GM21360 (cell line): ENCODE results near the gene PTCRA.
"Not testable (repeated sequence)": the region's sequence is repeated elsewhere in the genome, so short reads cannot be mapped to it uniquely, and the experiment has no call there.

Source experiments
- ATAC-seq: cut with Tn5 transposase; IDR thresholded peaks from one replicate; pipeline ENCODE4 v1.9.1; 2021; ENCODE audit warnings: mild to moderate bottlenecking, moderate library complexity; ENCODE audit not compliant: unreplicated experiment

PTCRA gene

GRCh38 chr6:42902429-42903263 lies 13.2 kb upstream of the PTCRA start:
- ATAC-seq: not testable (repeated sequence)

DNA sequence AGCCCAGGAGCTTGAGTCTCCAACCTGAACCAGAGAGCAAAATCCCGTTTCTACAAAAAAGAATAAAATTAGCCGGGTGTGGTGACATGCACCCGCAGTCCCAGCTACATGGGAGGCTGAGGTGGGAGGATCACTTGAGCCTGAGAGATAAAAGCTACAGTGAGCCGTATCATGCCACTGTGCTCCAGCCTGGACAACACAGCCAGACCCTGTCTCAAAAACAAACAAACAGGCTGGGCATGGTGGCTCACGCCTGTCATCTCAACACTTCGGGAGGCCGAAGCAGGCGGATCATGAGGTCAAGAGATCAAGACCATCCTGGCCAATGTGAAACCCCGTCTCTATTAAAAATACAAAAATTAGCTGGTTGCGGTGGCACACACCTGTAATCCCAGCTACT lies 11.4 kb upstream of the PTCRA start:
- no peak for ATAC-seq

DNA sequence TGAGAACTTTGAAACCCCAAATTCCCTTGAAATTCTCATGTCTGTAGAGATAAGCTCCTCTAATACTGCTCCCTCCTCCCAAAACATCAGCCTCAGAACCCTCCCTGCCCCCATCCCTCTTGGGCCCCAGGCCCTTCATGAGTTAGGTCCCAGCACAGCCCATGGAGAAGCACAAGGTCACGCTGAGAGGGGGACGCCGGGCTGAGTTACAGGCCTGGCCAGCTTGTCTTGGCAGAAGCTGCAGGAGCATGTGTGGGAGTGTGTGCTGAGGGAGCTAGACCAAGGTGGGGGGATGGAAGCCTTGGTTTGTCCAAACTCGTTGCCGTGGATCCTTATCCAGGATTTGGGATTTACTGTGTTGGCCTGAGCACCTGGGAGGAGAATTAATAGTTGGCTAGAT lies 8.5 kb upstream of the PTCRA start:
- no peak for ATAC-seq

- ATAC-seq: no peak
Observed at GRCh38 chr6:42909835-42910234, 6.0 kb upstream of the PTCRA start.

DNA sequence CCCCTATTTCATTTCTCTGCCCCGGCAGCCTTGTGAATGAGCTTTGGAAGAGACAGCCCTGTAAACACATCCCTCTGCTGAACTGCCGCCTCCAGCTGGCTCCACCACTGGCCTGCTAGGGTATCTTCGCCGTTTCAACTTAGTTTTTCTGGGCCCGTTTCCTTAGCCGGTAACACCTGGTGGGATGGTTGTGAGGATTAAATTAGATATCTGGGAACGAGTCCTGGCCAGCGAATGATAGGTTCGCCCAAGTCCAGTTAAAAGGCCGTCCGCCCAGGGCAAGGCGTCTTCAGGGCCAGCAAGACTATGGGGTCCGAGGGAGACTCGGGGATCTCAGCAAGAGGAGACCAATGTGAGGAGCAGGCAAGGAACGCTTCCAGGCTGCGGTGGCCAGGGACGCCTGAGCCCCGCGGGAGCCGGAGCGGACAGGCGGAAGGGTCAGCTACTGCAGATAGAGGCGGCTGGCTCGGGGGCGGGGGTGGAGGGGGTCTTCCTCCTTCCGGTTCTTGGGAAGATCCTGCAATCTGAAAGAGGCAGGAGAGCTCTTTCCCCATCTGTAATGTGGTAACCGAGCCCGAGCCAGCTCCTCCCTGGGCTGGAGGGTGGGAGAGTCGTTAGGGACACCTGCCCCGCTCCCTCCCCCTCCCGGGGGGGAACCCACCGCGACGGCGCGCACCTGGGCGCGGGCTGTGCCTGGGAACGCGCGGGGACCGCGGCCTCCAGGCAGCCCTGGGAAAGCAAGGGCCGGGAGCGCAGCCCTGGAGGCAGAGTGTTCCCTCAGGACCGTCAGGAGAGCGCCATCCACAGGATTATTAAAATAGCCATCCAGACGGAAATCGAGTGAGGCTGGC lies 4.5 kb upstream of the PTCRA start:
- no peak for ATAC-seq

DNA sequence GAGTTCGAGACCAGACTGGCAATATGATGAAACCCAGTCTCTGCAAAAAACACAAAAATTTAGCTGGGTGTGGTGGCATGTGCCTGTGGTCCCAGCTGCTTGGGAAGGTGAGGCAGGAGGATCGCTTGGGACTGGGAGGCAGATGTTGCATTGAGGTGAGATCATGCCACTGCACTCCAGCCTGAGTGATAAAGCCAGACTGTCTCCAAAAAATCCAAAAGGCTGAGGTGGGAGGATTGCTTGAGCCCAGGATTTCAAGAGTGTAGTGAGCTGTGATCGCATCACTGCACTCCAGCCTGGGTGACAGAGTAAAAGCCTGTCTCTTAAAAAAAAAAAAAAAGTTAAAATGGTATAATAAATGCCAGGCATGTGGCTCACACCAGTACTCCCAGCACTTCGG lies 1.3 kb upstream of the PTCRA start:
- ATAC-seq: no peak

DNA sequence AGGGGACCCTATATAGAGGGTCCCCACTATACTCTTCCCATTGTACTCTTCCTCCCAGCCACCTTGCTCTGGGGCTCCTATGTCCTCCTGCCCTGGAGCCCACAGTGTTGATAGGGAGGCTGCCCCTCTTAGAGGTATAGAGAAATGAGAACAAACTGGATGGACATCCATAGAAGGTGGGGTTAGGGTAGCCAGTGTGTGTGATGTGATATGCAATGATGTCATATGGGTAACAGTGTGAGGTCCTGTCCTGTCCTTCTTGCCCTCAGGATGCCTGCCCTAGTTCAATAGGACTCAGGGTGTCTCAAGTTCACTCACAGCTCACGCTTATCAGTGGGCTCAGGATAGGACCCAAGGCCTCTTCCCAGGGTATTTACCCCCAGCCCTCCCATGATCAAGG lies 435 bp downstream of the PTCRA start:
- ATAC-seq: no peak

DNA sequence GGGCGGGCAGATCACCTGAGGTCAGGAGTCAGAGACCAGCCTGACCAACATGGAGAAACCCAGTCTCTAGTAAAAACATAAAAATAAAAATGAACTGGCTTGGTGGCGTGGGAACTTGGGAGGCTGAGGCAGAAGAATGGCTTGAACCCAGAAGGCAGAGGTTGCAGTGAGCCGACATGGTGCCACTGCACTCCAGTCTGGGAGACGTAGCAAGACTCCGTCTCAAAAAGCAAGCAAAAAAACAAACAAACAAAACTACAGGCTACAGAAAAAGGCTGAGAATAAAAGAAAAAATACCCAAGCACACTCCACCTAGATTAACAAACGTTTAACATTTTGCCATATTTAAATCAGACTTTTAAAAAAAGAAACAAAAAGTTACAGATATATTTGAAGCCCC lies 5.9 kb downstream of the PTCRA start:
- no peak for ATAC-seq

GRCh38 chr6:42923666-42924065 lies 7.8 kb downstream of the PTCRA start:
- ATAC-seq: no peak

GRCh38 chr6:42925248-42925857 lies 9.5 kb downstream of the PTCRA start:
- no peak for ATAC-seq

- ATAC-seq: peak; percentile 60
Observed at GRCh38 chr6:42928986-42929820, 13.3 kb downstream of the PTCRA start, which contains the start of gene CNPY3. TSS of gene CNPY3 (plus strand) at chr6:42929480. CDS start at chr6:42929571, 91 bp downstream.

- peak; percentile 56 for ATAC-seq
Observed at GRCh38 chr6:42929821-42930360, 14.0 kb downstream of the PTCRA start.

- no peak for ATAC-seq
Observed at GRCh38 chr6:42932412-42932811, 16.6 kb downstream of the PTCRA start.

DNA sequence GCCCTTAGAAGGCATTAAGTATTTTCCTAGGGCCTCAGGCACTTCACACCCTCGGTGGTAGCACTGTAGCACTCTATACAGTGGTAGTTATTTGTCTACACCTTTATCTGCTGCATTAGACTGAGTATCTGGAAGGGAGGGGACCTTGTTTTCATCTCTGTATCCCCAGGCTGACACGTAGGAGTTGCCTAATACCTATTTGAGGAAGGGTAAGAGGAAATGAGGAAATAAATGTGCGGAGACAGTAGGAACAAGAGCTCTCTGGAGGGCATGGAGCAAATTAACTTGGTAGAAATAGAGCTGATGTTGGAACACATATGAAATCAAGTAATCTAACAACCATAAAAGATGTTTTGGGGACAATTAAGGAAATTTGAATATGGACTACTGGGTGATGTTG lies 17.4 kb downstream of the PTCRA start:
- no peak for ATAC-seq

DNA sequence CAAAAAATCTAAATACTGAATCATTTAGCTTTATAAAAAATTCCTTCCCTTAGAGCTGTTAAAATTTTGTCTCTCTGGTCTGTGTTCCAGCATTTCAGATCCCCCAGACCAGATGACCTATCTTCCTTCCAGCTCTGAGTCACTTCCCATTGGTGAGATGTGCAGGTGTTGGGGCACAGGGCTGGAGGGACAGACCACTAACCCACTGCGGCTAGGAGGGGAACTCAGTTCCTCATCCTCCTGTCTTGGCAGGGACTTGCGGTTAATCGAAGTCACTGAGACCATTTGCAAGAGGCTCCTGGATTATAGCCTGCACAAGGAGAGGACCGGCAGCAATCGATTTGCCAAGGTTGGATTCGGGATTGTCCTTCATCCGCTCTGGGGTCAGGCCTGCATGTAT lies 19.5 kb downstream of the PTCRA start:
- ATAC-seq: no peak

DNA sequence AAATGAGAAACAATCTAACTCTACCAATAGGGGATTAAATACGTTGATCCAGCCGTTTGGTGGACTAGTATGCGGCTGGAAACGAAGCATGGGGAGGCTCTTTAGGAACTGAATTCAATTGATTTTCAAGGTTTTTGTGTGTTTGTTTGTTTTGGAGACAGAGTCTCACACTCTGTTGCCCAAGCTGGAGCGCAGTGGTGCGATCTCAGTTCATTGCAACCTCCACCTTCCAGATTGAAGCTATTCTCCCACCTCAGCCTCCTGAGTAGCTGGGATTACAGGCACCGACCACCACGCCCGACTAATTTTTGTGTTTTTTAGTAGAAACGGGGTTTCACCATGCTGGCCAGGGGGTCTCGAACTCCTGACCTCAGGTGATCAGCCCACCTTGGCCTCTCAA lies 20.5 kb downstream of the PTCRA start:
- ATAC-seq: no peak

GRCh38 chr6:42937548-42938427 lies 21.9 kb downstream of the PTCRA start:
- ATAC-seq: no peak

GRCh38 chr6:42938428-42938796 lies 22.6 kb downstream of the PTCRA start:
- ATAC-seq: no peak

- ATAC-seq: no peak
Observed at GRCh38 chr6:42938987-42939809, 23.3 kb downstream of the PTCRA start.
